Fibroblast of peridontal ligament (primary cell): Measurements from ENCODE around the gene MAN1B1.
"Not testable (repeated sequence)": the region's sequence is repeated elsewhere in the genome, so short reads cannot be mapped to it uniquely, and the experiment has no call there.

Experiments used
- DNase-seq: peaks from one replicate; pipeline ENCODE4 v3.0.0-alpha.2; 2010; ENCODE audit errors: extremely low read depth

MAN1B1 gene

DNA sequence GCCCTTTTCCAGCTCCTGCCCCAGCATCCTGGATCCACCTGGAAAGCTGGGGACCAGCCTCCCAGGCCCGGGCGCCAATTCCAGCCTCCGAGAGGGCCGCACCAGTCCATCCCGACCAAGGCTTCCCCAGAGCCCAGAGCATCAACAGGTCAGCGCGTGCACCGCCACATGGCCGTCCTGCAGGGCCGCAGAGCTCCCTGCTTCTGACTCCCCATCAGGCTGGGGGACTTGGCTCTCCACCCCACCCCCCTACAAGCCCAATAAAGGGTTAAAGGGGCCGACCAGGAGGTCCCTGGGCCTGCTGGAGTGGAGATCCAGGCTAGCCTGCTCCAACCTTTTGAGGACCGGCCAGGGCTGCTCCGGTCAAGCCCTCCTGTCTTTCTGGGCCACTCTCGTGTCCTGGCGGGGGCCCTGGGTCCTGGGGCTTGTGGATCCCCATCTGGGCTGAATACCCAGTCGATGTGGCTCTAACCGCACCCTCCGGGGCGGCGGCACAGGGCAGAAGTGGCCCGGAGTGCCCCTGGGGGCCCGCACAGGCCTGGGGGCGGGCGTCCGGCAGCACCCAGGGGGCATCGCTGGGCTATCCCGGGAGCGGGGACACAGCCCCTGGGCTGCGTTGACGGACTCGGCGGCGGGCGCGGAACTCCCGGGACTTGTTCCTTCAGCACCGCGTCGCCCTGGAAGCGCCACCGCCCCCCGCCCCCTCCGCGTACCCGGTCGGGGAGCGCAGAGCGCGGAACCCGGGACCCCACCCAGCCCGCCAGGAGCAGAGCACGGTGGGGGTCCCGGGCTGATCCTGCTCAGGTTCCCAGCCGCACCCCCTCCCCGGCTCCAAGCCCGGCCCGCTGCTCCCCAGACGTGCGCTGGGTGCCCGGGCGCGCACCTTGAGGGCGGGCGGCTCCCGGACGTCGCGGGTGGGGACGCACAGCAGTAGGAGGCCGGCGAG, 33.5 kb upstream of the MAN1B1 start:
- DNase-seq, result no peak

DNA sequence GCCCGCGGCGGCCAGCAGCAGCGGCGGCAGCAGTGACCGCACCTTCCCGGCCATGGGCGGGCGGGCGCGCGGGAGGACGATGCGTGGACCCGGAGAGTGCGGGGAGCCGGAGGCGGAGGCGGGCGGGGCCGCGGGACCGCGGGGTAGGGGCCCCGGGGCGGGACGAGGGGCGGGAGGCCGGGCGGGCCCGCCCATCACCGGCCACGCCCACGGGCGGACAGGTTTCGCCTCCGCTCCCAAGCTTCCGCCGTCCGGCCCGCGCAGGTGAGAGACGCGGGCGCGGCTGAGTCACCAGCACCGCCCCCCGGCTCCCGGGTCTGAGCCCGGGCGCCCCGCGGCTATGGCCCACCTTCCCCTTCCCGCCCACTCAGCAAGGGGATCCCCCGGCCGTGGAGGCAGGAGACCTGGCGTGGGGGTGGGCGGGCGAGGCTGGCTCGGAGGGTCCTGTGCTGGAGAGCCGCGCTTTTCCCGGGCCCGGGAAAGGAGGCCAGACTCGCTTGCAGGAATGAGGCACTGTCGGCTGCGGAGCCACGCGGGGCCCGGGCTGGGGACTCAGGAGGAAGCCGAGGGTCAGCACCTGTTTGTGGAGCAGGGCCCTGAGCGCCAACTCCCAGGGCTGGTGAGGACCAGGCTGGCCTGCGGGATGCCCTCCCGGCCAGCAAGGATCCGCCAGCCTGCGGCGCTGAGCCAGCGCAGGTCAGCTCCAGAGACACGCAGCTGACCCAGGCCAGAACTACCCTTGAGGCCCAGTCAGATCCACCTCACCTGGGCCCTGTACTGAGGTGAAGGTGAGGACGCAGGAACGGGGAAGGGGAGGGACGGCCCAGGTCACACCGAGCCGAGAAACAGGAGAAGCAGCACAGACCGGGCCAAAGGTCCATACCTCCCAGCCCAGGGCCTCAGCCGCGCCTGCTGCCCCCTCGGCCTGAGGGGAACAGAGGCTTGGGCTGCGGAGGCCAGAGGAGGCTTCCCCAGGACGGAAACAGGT, 32.5 kb upstream of the MAN1B1 start, which contains the start of gene ENTPD2:
ENTPD2 (minus strand) TSS at position 118 of the 988 bp plus-strand sequence; CDS start at position 54, 64 bp downstream.
- DNase-seq, result no peak

DNA sequence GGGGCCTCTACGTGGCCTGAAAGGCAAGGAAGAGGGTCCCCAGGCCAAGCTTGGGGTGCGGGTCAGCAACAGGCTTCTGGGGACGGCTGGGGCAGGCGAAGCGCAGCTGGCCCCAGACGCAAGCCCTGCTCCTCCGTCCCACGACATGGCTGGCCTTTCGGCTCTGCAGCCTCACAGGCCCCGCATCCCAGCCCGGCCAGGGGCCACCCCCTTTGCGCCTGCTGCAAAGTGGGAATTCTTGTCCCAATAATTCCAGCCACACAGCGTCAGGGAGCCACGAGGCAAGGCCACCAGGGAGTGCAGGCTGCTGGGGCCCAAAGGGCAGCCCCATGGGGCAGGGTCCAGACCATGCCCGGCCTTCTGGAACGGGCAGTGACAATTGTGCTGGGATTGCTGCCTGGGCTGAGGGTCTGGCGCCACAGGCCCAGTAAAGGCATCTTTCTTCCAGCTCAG, 31.8 kb upstream of the MAN1B1 start:
- DNase-seq, result no peak

DNA sequence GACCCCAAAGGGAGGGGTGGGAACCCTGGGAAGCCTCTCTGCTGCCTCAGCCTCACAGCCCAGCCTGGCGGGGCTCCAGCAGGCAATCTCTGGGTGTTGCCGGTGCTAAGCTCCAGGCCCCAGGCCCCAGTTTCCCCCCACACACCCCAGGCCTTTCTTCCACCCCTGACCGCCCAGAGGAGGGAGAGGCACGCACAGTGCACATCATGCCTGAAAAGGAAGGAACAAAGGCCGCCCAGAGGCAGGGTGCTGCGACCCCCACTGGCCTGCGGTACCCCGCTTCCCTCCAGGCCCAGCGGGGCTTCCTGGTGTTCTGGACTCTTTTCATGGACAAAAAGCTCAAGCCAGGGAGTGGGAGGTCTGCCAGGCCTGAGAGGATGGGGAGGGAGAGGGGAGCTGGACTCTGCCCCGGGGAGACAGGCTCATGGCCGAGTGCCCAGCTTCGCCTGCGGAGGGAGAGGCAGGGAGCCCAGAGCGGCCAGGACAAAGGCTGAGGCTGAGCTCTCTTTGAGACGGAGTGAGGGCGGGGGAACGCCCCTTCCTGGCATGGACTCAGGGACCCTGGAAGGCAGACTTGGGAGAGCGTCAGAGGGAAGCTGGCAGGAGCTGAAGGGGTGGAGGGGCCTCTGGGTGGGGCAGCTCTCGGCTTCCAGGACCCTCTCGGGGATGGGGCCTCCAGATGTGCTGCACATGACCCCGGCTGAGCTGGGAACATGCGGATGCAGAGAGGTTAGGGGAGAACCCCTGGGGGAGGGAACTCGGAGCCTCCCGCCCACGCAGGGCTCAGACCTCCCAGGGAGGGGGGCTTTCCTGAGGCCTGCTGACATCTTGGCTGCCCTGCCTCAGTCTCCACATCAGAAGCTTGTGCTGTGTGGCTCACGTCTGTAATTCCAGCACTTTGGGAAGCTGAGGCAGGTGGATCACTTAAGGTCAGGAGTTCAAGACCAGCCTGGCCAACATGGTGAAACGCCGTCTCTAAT, 31.1 kb upstream of the MAN1B1 start:
- peak; percentile 76 for DNase-seq

DNA sequence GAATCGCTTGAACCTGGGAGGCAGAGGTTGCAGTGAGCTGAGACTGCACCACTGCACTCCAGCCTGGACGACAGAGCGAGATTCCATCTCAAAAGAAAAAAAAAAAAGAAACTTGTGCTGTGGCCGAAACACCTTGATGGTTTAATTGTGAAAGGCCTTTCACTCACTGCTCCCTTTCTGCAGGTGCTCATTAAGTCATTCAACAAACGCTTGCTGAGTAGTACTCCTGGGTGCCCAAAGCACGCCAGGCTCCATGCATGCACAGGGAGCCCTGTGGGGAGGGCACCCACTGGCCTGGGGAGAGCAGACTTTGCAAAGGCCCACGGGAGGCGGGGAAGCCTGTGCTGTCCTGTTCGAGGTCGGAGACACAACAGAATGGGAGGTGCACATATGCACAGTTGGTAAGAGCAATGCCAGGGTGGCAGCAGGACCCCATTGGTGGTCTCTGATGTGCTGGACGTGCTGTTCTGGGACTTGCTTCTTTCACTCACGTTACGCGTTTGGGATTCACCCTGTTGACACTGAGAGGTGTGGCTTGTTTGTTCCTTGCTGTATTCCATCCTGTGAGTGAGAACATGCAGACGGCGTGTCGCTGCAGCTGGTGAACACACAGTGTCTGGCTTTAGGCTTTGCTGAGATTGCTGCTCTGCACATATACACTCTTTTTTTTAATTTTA, 29.9 kb upstream of the MAN1B1 start:
- DNase-seq, result no peak

DNA sequence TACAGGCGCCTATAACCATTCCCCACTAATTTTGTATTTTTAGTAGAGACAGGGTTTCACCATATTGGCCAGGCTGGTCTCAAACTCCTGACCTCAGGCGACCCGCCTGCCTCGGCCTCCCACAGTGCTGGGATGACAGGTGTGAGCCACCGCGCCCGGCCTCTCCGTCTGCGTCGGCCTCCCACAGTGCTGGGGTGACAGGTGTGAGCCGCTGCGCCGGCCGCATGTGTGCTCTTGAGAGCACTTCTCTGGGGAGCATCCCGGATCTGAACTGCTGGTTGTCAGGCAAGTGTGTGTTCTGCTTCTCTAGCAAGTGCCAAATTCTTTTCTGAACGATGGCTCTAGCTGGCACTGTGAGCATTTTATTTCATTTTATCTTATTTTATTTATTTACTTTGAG, 29.2 kb upstream of the MAN1B1 start:
- DNase-seq, result no peak

DNA sequence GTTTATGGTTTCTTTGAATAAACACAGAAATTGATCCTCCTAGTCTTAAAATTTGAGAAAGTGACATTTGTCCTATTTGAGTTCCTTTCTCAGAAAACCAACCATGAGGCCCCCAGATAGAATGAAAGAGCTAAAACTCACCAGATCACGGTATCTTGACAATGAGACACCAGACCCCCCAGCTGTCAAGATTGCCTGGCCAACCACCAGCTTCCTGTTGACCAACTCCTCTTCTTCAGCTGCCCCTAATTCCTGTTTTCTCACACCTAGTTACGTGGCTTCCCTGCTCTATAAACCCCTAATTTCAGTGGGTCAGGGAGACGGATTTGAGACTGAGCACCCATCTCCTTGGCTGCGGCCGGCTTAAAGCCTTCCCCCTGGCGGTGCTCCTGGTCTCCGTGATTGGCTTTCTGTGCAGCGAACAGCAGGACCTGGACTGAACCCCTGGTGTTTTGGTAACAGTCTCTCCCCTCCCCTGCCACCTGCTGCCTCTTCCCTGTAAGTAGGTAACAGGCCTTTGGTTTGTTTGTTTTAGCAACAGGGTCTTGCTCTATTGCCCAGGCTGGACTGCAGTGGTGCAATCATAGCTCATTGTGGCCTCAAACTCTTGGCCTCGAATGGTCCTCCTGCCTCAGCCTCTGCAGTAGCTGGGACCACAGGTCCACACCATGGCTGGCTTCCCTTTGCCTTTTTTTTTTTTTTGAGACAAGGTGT, 28.1 kb upstream of the MAN1B1 start:
- DNase-seq, result no peak

DNA sequence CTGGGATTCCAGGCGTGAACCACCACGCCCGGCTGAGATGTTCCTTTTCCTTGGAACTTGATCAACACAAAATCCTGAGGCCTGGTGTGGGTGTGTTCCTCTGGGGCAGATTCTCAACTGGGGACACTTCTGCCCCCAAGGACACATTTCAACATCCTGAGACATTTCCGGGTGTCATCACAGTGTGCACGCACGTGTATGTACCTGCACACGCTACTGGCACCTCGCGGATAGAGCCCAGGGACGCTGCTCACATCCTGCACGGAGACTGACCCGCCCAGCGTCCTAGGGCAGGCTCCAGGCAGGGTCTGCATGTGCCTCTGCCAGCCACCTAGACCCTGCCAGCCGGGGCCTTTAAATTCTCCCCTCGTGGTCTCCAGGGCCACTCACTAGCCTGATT, 24.4 kb upstream of the MAN1B1 start:
- no peak for DNase-seq

DNA sequence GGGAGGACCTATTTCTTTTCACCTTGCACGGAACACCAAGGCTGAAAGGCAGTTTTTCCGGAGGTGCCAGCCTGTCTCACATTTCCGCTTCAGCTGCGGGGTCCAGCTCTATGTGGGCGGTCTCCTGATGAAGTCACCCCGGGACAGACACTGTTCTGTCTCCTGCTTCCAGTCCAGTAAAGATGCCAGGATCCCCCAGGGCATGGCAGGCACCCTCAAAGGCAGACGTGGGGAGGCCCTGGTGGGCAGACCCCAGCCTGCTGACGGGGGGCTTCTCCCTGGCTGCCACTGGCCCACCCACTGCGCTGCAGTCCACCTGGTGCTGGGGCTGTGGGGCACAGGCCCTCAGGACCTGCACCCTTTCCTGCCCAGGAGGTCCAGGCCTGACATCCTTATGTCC, 24.0 kb upstream of the MAN1B1 start:
- DNase-seq, result not testable (repeated sequence)

DNA sequence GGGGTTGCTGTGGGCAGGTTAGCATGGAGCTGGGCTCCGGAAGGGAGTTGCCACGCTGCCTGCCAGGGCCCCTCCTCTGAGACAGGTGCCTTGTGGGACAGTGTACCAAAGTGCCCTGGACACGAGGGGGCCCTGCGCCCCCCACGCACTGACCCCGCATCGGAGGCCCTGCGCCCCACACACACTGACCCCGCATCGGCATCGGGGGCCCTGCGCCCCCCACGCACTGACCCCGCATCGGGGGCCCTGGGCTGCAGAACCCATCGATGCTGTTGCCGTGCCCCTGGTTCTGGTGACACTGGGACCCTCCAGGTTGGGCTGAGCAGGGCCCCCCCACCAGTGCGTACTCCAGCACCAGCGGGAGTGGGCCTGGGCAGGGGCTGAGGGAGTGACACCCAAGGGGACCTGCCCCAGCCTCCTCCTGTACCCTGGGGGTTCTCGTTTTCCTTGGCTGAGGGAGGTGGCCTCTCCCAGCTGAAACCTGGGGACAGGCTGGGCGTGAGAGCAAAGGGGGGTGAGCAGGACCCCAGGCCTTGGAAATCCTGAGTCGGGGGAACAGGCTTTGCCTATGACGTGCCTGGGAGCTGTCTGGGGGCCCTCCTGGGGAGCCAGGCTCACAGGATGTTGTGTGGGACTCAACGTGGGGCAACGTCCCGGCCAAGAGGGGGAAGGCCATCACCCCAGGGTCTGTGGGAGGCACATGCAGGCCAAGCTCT, 23.3 kb upstream of the MAN1B1 start:
- no peak for DNase-seq

DNA sequence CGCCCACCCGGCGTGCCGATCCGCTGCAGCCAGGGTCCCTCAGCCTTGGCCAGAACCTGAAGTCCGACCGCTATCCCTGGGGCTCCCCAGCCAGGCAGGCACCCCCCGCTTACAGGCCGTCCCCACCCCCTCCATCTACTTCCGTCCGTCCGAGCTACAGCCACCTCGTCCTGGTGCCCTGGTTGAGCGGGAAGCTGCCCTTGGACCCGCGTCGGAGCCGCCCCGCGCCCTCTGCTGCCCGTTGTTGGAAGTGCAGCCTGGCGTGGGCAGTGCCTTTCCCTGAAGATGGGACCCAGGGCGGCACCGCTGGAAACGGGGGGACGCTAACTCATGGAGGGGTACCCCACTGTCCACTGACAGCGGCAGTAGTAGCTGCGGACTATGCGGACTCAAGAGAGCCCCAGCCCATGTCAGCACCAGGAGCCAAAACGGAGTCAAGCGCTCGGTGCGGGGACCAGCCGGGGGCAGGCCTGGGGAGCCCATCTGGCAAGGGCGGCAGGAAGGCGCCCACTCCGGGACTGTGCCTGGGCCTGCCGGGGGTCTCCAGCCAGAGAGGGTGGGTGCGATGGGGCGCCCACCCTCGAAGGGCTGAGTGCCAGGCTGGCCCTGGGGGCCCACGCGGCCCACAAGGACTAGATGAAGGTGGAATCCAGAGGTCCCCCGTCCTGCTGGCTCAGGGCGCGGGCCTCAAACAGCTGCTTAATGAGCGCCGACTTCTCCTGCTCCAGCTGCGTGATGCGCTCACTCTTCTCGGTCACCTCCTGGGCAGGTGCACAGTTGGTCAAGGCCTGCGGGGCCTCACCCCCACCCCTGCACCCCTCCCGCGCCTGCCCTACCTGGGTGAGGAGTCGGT, 22.5 kb upstream of the MAN1B1 start:
- peak; percentile 33 for DNase-seq

DNA sequence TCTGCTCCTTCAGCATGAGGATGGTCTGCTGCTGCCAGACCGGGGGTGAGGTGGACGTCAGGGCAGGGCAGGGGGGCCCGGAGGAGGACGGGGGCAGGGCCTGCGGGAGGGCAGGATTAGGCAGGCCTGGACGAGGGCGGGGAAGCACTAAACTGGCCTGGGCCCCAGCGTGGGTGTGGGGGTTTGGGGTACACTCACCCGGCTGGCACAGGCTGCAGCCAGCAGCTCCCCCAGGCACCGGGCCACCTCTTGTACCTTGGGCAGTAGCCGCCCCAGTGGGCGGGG, 22.0 kb upstream of the MAN1B1 start:
- no peak for DNase-seq

DNA sequence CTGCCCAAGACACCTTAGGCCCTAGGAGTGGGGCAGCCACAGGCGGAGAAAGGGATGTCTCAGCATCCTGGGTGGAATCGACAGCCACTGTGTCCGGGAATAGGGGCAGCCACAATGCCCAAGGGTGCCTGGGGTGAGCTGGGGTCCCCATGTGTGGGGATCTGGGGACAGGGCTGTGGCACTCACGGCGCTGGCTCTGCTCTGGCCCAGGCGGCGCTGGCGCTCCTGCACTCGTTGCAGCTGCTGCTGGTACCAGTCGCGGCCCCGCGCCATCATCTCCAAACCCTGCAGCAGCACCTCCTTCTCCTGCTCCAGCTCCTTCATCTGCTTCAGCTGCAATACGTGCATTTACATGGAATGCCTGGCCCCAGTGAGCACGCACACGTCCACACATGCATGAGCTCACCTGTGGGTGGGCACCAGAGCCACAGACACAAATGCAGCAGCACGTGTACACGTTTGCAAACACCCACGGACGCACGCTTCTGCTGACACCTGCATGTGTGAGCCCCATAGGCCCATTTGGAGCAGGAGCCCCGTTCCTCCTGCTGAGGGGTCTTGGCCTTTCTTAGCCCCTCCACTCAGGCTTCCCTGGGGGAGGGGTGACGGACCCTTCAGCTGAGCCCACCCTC, 21.3 kb upstream of the MAN1B1 start:
- DNase-seq, result no peak

DNA sequence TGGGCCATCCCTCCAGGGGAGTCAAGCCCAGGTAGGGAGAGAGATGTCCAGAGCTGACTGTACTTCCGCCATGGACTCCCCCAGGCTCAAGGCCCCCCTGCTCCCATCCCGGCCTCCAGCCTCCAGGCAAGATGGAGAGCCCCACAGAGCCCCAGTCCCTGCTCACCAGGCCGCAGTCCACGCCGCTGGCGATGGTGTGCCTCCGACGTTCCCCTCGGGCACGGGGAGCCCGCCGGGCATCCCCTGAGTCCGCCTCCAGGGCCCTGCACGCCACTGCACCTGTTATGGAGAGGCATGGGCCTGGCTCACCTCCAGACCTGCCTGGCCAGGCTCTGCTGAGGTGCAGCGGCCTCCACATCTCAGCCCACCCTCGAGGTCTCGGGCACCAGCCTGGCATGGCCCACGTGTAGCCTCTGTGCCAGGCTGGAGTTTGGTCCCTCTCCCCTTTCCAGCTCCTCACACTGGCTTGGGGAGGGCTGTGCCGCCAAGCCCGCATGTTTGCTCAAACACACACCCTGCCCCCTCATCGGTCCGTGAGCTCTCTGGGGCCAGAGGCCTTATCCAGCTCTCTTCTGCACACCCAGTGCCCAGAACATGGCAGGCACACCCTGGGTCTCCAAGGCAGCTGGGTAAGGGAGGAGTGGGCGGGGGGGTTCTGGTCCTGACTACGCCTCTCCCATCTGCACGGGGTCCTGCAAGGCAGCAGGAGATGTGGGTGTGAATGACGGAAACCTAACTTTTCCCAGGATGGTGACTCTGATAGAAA, 20.5 kb upstream of the MAN1B1 start:
- DNase-seq, result no peak

DNA sequence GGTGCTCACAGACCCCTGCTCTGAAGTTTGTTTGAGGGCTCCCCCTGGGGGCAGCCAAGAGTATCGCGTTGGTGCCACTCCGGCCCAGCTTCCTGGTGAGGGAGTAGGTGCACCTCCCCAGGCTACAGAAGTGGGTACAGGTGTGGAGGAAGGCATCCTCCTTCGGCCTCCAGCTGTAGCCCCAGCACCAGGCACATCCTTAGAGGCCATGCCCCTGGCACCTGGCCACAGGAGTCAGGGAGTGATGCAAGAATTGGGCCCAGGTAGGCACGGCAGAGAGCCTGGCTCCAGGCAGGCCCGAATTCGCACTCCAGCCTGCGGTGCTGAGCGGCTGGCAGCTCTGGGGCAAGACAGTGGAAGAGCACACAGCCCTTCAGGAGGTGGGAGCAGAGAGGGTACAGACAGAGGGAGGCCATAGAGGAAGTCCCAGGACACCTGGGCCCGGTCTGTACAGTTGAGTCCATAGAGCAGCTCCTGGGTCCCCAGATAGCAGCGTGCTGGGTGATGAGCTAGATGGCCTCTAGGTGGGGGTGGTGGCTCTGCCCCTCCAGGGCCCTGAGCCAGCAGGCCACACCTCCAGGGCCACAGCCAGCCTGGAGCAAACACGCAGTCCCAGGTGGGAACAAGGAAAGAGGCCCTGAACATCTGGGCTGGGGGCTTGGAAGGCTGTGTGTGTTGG, 18.8 kb upstream of the MAN1B1 start:
- peak; percentile 69 for DNase-seq
